Liver (tissue), 3 donors: Measurements from ENCODE around the gene PLEKHG4.

Experiments used
- GABPA ChIP-seq, 2 donors: IDR thresholded peaks in 1 of 2; conservative IDR thresholded peaks in 1 of 2; 2 replicates each; pipeline ENCODE4 v1.6.1; 2016; ENCODE audit warnings: antibody characterized with exemption in 2 of 2, mild to moderate bottlenecking in 1 of 2, moderate library complexity in 1 of 2
- HNF4A ChIP-seq, 2 donors: conservative IDR thresholded peaks; 2 replicates each; pipeline ENCODE4 v1.6.1; 2016; ENCODE audit warnings: antibody characterized with exemption in 2 of 2, mild to moderate bottlenecking in 2 of 2
- JUND ChIP-seq, 2 donors: IDR thresholded peaks; 2 replicates each; pipeline ENCODE4 v1.6.1; 2016; ENCODE audit warnings: antibody characterized with exemption in 2 of 2
- RXRA ChIP-seq, 2 donors: IDR thresholded peaks; 2 replicates each; pipeline ENCODE4 v1.6.1; 2017 to 2018; ENCODE audit warnings: antibody characterized with exemption in 2 of 2, mild to moderate bottlenecking in 1 of 2
- TAF1 ChIP-seq: conservative IDR thresholded peaks from 2 replicates; pipeline ENCODE4 v1.6.1; 2016; ENCODE audit warnings: antibody characterized with exemption, mild to moderate bottlenecking
- TF ChIP-seq, protein P1 (sequence below): fragments of 150-350 bp; IDR thresholded peaks from 2 replicates; pipeline ENCODE4 v1.5.1; 2017; ENCODE audit warnings: improper control_type of control experiment, low read depth, low read length; ENCODE audit not compliant: missing input control
- TF ChIP-seq, protein P2 (sequence below): IDR thresholded peaks from 2 replicates; pipeline ENCODE4 v1.6.1; 2016; ENCODE audit warnings: antibody characterized with exemption
- donor health status: healthy.
- donor health status: healthy.

DNA sequence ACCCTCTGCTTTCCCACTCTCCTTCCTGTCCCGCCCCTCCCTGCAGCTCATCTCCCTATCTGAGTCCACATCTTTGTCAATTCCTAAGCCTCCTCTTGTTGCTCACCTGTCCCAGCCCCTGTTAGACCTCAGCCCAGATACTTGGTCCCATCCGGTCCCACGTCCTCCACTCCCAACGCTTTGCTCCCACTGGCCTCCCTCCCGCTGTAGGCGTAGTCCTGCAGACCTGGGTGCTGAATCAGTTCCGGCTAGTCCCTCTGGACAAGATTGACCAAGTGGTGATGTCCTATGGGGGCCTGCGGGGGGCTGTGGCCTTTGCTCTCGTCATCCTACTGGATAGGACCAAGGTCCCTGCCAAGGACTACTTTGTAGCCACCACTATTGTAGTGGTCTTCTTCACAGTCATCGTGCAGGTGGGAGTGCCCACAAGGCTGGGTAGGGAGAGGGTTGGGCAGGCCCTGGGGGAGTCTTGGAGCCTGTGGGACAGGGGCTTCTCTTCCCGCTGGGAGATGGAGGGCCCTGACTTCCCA is 22.6 kb upstream of the PLEKHG4 start:
- TF ChIP-seq, protein P1, sequence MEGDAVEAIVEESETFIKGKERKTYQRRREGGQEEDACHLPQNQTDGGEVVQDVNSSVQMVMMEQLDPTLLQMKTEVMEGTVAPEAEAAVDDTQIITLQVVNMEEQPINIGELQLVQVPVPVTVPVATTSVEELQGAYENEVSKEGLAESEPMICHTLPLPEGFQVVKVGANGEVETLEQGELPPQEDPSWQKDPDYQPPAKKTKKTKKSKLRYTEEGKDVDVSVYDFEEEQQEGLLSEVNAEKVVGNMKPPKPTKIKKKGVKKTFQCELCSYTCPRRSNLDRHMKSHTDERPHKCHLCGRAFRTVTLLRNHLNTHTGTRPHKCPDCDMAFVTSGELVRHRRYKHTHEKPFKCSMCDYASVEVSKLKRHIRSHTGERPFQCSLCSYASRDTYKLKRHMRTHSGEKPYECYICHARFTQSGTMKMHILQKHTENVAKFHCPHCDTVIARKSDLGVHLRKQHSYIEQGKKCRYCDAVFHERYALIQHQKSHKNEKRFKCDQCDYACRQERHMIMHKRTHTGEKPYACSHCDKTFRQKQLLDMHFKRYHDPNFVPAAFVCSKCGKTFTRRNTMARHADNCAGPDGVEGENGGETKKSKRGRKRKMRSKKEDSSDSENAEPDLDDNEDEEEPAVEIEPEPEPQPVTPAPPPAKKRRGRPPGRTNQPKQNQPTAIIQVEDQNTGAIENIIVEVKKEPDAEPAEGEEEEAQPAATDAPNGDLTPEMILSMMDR, result no peak
- TF ChIP-seq HNF4A (conservative IDR thresholded peaks at IDR 0.05) (no peak), GABPA (IDR thresholded peaks at IDR 0.05 in 1 of 2, conservative IDR thresholded peaks at IDR 0.05 in 1 of 2) (no peak), RXRA (IDR thresholded peaks at IDR 0.05) (no peak), JUND (IDR thresholded peaks at IDR 0.05) (no peak), TAF1 (no peak)
- TF ChIP-seq, protein P2, sequence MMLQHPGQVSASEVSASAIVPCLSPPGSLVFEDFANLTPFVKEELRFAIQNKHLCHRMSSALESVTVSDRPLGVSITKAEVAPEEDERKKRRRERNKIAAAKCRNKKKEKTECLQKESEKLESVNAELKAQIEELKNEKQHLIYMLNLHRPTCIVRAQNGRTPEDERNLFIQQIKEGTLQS, result no peak
